Kidney (tissue), 22 donors: ENCODE results near the gene CAVIN1. TPM values are rescaled to one million over a fixed set of nuclear protein-coding genes. Genes with fewer than 3 reads are reported as not detected.

Experiments
- DNase-seq, 5 donors: peaks; one replicate each; pipeline ENCODE4 v3.0.0-alpha.2; 2013 to 2020
- FAIRE-seq: peaks from 2 replicates; lab custom pipeline; 2012; peaks lifted over from hg19 to GRCh38; lab: Jason Lieb, UNC
- H3K27ac ChIP-seq, 2 donors: one replicate each; pipeline ENCODE4 v1.7.0; 2013; ENCODE audit warnings: low read depth in 2 of 2, low read length in 2 of 2, inconsistent platforms in 1 of 2
- H3K27me3 ChIP-seq: one replicate; pipeline ENCODE4 v1.7.1; 2013; ENCODE audit warnings: low read length, inconsistent platforms; ENCODE audit not compliant: control insufficient read depth, insufficient read depth
- H3K36me3 ChIP-seq, 3 donors: one replicate each; pipeline versions ENCODE4 v1.7.0 to v1.7.1; 2013; ENCODE audit warnings: low read length in 3 of 3, control low read depth in 1 of 3, inconsistent platforms in 1 of 3; ENCODE audit not compliant: insufficient read depth in 3 of 3, control insufficient read depth in 2 of 3
- H3K4me1 ChIP-seq, 3 donors: one replicate each; pipeline versions ENCODE4 v1.7.0 to v1.7.1; 2013; ENCODE audit warnings: low read length in 3 of 3, inconsistent platforms in 1 of 3, low read depth in 1 of 3; ENCODE audit not compliant: control insufficient read depth in 2 of 3, insufficient read depth in 2 of 3
- H3K4me3 ChIP-seq, 3 donors: one replicate each; pipeline versions ENCODE4 v1.7.0 to v1.8.1; 2013; ENCODE audit warnings: low read length in 3 of 3, control low read depth in 1 of 3, inconsistent platforms in 1 of 3
- H3K9ac ChIP-seq, 3 donors: one replicate each; pipeline versions ENCODE4 v1.7.0 to v1.7.1; 2013; ENCODE audit warnings: low read length in 3 of 3, control low read depth in 1 of 3, inconsistent platforms in 1 of 3
- H3K9me3 ChIP-seq, 3 donors: one replicate each; pipeline versions ENCODE4 v1.7.0 to v1.7.1; 2013; ENCODE audit warnings: low read length in 3 of 3, control low read depth in 1 of 3, inconsistent platforms in 1 of 3; ENCODE audit not compliant: control insufficient read depth in 2 of 3, insufficient read depth in 1 of 3
- intact Hi-C: fragments of 100-400 bp; cut with DNase I; formaldehyde crosslinking; loops from one replicate; pipeline ENCODE4 v1.11.1; 2022
- long read RNA-seq, 10 donors: library from polyadenylated mRNA in 1 of 10; unstranded in 1 of 10; transcript quantifications; one replicate each; pipeline ENCODE4 v2.0.0 and lab custom pipeline, GENCODE V29; 2021 to 2026
- polyA plus RNA-seq: library from polyadenylated mRNA; stranded (reverse); fragments of 350-450 nt; fragmentation: Illumina TruSeq; extraction: RNeasy Lipid Tissue Mini Kit (QIAGEN cat#74804); gene quantifications from one replicate; pipeline ENCODE4 v1.2.3, GENCODE V29; 2014; ENCODE audit warnings: low read depth, low replicate concordance; ENCODE audit not compliant: insufficient read depth
- total RNA-seq: library from RNA; stranded (reverse); fragmentation: NEBNext Ultra II Directional; extraction: Animal tissue kit (Norgen Biotek cat#: 25700); gene quantifications from one replicate; pipeline ENCODE4 v1.2.1, GENCODE V29; 2021
- TF ChIP-seq, protein P1 (sequence below): IDR thresholded peaks from 3 replicates; pipeline ENCODE4 v1.5.1; 2012; ENCODE audit warnings: mild to moderate bottlenecking, moderate library complexity, borderline replicate concordance; ENCODE audit not compliant: insufficient read depth; ENCODE audit errors: extremely low read depth
- donor health status: control.
- donor health status: control.
- donor health status: control.
- donor health status: control.
- donor health status: control.
- donor health status: DM: yes; HTN: yes; CAD: no.
- donor health status: Normal renal cell carcinoma (clear cell type).

The CAVIN1 gene, protein sequence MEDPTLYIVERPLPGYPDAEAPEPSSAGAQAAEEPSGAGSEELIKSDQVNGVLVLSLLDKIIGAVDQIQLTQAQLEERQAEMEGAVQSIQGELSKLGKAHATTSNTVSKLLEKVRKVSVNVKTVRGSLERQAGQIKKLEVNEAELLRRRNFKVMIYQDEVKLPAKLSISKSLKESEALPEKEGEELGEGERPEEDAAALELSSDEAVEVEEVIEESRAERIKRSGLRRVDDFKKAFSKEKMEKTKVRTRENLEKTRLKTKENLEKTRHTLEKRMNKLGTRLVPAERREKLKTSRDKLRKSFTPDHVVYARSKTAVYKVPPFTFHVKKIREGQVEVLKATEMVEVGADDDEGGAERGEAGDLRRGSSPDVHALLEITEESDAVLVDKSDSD
- total RNA-seq (204 TPM), polyA plus RNA-seq (67.1 TPM)
- long read RNA-seq, donor 1, transcript CAVIN1-201 (2 exons, 3,828 nt), result major isoform, 16 of 16 reads
- long read RNA-seq, donor 1, partial matches to known transcripts, result 0 of 16 reads
- long read RNA-seq, donor 1, other reads (novel, unspliced or antisense), result 0 of 16 reads
- long read RNA-seq, donor 2, transcript CAVIN1-201 (2 exons, 3,828 nt), result major isoform, 17 of 17 reads
- long read RNA-seq, donor 2, partial matches to known transcripts, result 0 of 17 reads
- long read RNA-seq, donor 2, other reads (novel, unspliced or antisense), result 0 of 17 reads
- long read RNA-seq, donor 3, transcript CAVIN1-201 (2 exons, 3,828 nt), result major isoform, 15 of 15 reads
- long read RNA-seq, donor 3, partial matches to known transcripts, result 0 of 15 reads
- long read RNA-seq, donor 3, other reads (novel, unspliced or antisense), result 0 of 15 reads
- long read RNA-seq, donor 4, transcript CAVIN1-201 (2 exons, 3,828 nt), result major isoform, 21 of 21 reads
- long read RNA-seq, donor 4, partial matches to known transcripts, result 0 of 21 reads
- long read RNA-seq, donor 4, other reads (novel, unspliced or antisense), result 0 of 21 reads
- long read RNA-seq, donor 5, result 0 reads
- long read RNA-seq, donor 6, partial matches to known transcripts, result 0 of 3 reads
- long read RNA-seq, donor 6, other reads (novel, unspliced or antisense), result 0 of 3 reads
- long read RNA-seq, donor 7, transcript CAVIN1-201 (2 exons, 3,828 nt), result major isoform, 106 of 254 reads
- long read RNA-seq, donor 7, partial matches to known transcripts, result 148 of 254 reads
- long read RNA-seq, donor 7, other reads (novel, unspliced or antisense), result 0 of 254 reads
- long read RNA-seq, donor 8, transcript CAVIN1-201 (2 exons, 3,828 nt), result major isoform, 21 of 21 reads
- long read RNA-seq, donor 8, partial matches to known transcripts, result 0 of 21 reads
- long read RNA-seq, donor 8, other reads (novel, unspliced or antisense), result 0 of 21 reads
- long read RNA-seq, donor 9, transcript CAVIN1-201 (2 exons, 3,828 nt), result major isoform, 13 of 13 reads
- long read RNA-seq, donor 9, partial matches to known transcripts, result 0 of 13 reads
- long read RNA-seq, donor 9, other reads (novel, unspliced or antisense), result 0 of 13 reads
- long read RNA-seq, donor 10, transcript CAVIN1-201 (2 exons, 3,828 nt), result major isoform, 9 of 9 reads
- long read RNA-seq, donor 10, partial matches to known transcripts, result 0 of 9 reads
- long read RNA-seq, donor 10, other reads (novel, unspliced or antisense), result 0 of 9 reads

DNA sequence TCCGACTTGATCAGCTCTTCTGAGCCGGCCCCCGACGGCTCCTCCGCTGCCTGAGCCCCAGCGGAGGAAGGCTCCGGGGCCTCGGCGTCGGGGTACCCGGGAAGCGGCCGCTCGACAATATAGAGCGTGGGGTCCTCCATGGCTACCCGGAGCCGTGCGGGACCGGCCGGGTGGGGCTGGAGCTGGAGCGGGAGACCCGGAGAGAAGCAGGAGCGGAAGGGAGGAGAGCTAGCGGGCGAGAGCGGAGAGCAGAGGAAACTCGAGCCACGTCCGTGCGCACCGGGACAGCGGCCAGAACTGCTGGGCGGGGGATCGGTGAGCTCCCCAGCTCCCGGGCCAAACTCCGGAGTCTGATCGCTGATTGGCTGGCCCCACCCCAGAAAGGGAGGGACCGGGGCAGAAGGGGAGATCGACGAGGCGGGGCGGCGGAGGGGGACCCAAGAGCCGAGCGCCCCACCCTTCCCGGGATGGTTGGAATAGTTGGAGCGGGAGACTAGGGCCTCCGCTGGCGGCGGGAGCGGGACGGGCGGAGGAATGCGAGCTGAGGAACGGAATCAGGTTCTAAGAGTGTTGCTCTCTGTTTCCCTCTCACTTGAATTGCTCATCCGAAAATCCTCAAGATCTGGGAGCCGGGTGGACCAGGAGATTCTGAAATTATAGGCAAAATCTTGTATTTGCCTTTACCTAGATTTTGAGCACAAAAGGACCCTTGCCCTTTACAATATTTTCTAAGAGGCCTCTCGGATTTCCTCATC, at the start of gene CAVIN1:
Gene CAVIN1 (minus strand): TSS at position 299 of the 755 bp plus-strand sequence. CDS start 159 bp downstream, at position 140.
- Histone ChIP-seq H3K9me3 (no peaks in the 10 kb centered on the region), H3K4me3 (peak within 1 kb of the TSS; percentile 77 to 83 (median 82)), H3K27ac (peak within 1 kb of the TSS; percentile 83 to 90), H3K36me3 (no peaks in the 10 kb centered on the region), H3K4me1 (peaks cover 0 to 5% (median 3%) of the 10 kb centered on the region in 3 donors), H3K9ac (peak within 1 kb of the TSS; percentile 59 to 88 (median 84)), H3K27me3 (peaks cover 2% of the 10 kb centered on the region)
- TF ChIP-seq, protein P1, sequence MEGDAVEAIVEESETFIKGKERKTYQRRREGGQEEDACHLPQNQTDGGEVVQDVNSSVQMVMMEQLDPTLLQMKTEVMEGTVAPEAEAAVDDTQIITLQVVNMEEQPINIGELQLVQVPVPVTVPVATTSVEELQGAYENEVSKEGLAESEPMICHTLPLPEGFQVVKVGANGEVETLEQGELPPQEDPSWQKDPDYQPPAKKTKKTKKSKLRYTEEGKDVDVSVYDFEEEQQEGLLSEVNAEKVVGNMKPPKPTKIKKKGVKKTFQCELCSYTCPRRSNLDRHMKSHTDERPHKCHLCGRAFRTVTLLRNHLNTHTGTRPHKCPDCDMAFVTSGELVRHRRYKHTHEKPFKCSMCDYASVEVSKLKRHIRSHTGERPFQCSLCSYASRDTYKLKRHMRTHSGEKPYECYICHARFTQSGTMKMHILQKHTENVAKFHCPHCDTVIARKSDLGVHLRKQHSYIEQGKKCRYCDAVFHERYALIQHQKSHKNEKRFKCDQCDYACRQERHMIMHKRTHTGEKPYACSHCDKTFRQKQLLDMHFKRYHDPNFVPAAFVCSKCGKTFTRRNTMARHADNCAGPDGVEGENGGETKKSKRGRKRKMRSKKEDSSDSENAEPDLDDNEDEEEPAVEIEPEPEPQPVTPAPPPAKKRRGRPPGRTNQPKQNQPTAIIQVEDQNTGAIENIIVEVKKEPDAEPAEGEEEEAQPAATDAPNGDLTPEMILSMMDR, result no peak
- intact Hi-C loops, result loop anchor here (10.0 kb wide), 1 partner anchor 92 kb away; no protein-coding TSS in a partner anchor
- no peak for FAIRE-seq
- DNase-seq, result peak; percentile 87 to 99 (median 92)

DNA sequence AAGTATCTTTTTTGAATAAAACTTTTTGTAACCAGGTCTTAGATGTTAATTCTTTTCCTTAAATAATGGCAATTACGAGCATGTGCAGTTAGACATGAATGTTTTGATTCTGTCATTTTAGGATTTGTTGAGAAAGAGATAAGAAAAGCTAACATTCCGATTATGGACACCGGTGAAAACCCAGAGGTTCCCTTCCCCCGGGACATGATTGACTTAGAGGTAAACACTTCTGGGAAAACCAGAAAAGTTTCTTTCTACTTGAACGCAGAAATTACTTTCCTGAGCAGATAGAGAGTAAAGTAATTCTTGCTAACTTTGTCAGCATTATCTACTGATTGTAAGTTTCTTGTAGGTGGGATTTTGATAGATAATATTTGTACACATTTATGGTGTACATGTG, 44.8 kb upstream of the CAVIN1 start:
- H3K36me3 ChIP-seq, result peaks cover 0 to 23% (median 19%) of the 10 kb centered on the region in 3 donors
- FAIRE-seq (no peak), DNase-seq (no peak)
- H3K4me1 ChIP-seq, result no peaks in the 10 kb centered on the region
- H3K9ac ChIP-seq, result no peak overlapping the region
- H3K27ac ChIP-seq, result no peak overlapping the region
- no peaks in the 10 kb centered on the region for H3K9me3 ChIP-seq
- H3K27me3 ChIP-seq, result no peaks in the 10 kb centered on the region
- H3K4me3 ChIP-seq, result no peak overlapping the region
- intact Hi-C loops, result no loop called here
- TF ChIP-seq, protein P1, result no peak
